Measurements from ENCODE around the gene TRIP13. TPM values are rescaled to one million over a fixed set of nuclear protein-coding genes. Genes with fewer than 3 reads are reported as not detected.

The TRIP13 gene
- total RNA-seq, 1 experiment from 2014 or later: 69.0 TPM

DNA sequence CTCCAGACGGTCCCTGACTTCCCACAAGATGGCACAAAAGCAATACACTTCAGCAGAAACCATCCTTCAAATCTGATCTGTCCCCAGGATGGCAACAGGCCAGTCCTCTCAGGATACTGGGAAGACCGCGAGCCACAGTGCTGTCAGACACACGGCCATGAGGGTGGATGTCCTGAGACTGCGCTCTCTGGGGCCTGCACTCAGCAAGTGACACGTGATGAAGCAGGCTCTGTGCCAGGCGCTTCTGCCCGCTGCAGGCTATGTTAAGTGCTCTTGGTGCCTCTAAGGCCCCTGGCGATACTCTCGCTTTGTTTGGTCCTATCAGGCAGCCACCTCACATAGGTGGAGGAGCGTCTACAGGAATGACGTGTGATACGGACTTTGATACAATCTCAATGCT is 7.2 kb upstream of the TRIP13 start:
- no peak overlapping the region for H3K4me3 ChIP-seq (ENCODE audit: low read length)
- no peaks in the 10 kb centered on the region for H3K27me3 ChIP-seq (ENCODE audit: low read length)
- POLR2A ChIA-PET (ENCODE audit: unreplicated experiment): no interaction called here
- intact Hi-C loops (cut with micrococcal nuclease): no loop called here
- peaks cover 4% of the 10 kb centered on the region for H3K4me1 ChIP-seq (ENCODE audit: insufficient read depth, low read length)
- DNase-seq (no peak), ATAC-seq (no peak)
- H4K20me1 ChIP-seq (ENCODE audit: low read length): peaks cover 32% of the 10 kb centered on the region
- CTCF ChIA-PET: interaction anchor here (0.7 kb wide), 1 partner anchor 15 kb away, joined by 3 read pairs; no protein-coding TSS in a partner anchor
- H3K9me3 ChIP-seq (ENCODE audit: low read length): no peaks in the 10 kb centered on the region
- peaks cover 97% of the 10 kb centered on the region for H3K79me2 ChIP-seq (ENCODE audit: low read length)
- no peak overlapping the region for H3K27ac ChIP-seq (ENCODE audit: low read length)
- H3K36me3 ChIP-seq (ENCODE audit: low read depth, low read length): peaks cover 98% of the 10 kb centered on the region
- TF ChIP-seq, protein P1, sequence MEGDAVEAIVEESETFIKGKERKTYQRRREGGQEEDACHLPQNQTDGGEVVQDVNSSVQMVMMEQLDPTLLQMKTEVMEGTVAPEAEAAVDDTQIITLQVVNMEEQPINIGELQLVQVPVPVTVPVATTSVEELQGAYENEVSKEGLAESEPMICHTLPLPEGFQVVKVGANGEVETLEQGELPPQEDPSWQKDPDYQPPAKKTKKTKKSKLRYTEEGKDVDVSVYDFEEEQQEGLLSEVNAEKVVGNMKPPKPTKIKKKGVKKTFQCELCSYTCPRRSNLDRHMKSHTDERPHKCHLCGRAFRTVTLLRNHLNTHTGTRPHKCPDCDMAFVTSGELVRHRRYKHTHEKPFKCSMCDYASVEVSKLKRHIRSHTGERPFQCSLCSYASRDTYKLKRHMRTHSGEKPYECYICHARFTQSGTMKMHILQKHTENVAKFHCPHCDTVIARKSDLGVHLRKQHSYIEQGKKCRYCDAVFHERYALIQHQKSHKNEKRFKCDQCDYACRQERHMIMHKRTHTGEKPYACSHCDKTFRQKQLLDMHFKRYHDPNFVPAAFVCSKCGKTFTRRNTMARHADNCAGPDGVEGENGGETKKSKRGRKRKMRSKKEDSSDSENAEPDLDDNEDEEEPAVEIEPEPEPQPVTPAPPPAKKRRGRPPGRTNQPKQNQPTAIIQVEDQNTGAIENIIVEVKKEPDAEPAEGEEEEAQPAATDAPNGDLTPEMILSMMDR (conservative IDR thresholded peaks at IDR 0.05; ENCODE audit: low read depth, low read length): no peak
- TF ChIP-seq EZH2phosphoT487 (IDR thresholded peaks at IDR 0.05; ENCODE audit: borderline replicate concordance, low read length) (no peak), EZH2 (IDR thresholded peaks at IDR 0.05; ENCODE audit: low read length, unreplicated experiment) (no peak)
- no TSS peak for BruUV-seq (replicated peaks)
- no peak overlapping the region for H3K9ac ChIP-seq (ENCODE audit: low read length)
- no peak overlapping the region for H3K4me2 ChIP-seq (ENCODE audit: low read length)
- no peaks in the 10 kb centered on the region for H3F3A ChIP-seq (ENCODE audit: low read length, unreplicated experiment)
- no peak overlapping the region for H2AFZ ChIP-seq (ENCODE audit: low read length)
- no peaks in the 10 kb centered on the region for H3K9me2 ChIP-seq (replicated peaks; ENCODE audit: low read length)

DNA sequence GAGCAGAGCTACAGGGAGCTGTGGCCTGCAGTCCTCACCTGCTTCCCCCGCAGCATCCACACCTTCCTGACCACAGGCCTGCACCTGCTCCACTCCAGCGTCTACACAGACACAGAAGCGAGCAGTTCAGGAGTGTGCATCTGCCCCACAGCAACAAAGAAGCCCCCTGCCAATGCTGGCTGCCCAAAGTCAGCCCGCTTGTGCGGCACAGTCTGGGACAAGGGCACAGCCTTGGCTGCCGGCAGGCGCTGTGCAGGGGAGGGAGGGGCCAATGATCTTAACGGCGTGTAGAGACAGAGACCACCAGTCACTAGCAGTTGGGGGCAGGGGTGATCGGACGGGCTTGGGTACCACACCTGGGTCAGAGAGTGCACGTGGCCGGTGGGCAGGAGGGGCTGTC is 6.6 kb upstream of the TRIP13 start:
- ATAC-seq (no peak), DNase-seq (no peak)
- H3K4me2 ChIP-seq (ENCODE audit: low read length): no peak overlapping the region
- no peak overlapping the region for H3K27ac ChIP-seq (ENCODE audit: low read length)
- no peaks in the 10 kb centered on the region for H3K27me3 ChIP-seq (ENCODE audit: low read length)
- H3K9ac ChIP-seq (ENCODE audit: low read length): no peak overlapping the region
- no peaks in the 10 kb centered on the region for H3K9me2 ChIP-seq (replicated peaks; ENCODE audit: low read length)
- H2AFZ ChIP-seq (ENCODE audit: low read length): no peak overlapping the region
- ChIA-PET CTCF (interaction anchor here (0.7 kb wide), 1 partner anchor 15 kb away, joined by 3 read pairs; no protein-coding TSS in a partner anchor), POLR2A (ENCODE audit: unreplicated experiment) (no interaction called here)
- H3K4me1 ChIP-seq (ENCODE audit: insufficient read depth, low read length): peaks cover 9% of the 10 kb centered on the region
- intact Hi-C loops (cut with micrococcal nuclease): no loop called here
- no TSS peak for BruUV-seq (replicated peaks)
- TF ChIP-seq EZH2 (IDR thresholded peaks at IDR 0.05; ENCODE audit: low read length, unreplicated experiment): no peak
- TF ChIP-seq, protein P1 (conservative IDR thresholded peaks at IDR 0.05; ENCODE audit: low read depth, low read length): no peak
- no peak for TF ChIP-seq EZH2phosphoT487 (IDR thresholded peaks at IDR 0.05; ENCODE audit: borderline replicate concordance, low read length)
- no peak overlapping the region for H3K4me3 ChIP-seq (ENCODE audit: low read length)
- H3K36me3 ChIP-seq (ENCODE audit: low read depth, low read length): peaks cover 99% of the 10 kb centered on the region
- H3K9me3 ChIP-seq (ENCODE audit: low read length): no peaks in the 10 kb centered on the region
- H3F3A ChIP-seq (ENCODE audit: low read length, unreplicated experiment): no peaks in the 10 kb centered on the region
- H3K79me2 ChIP-seq (ENCODE audit: low read length): peaks cover 99% of the 10 kb centered on the region
- peaks cover 36% of the 10 kb centered on the region for H4K20me1 ChIP-seq (ENCODE audit: low read length)

DNA sequence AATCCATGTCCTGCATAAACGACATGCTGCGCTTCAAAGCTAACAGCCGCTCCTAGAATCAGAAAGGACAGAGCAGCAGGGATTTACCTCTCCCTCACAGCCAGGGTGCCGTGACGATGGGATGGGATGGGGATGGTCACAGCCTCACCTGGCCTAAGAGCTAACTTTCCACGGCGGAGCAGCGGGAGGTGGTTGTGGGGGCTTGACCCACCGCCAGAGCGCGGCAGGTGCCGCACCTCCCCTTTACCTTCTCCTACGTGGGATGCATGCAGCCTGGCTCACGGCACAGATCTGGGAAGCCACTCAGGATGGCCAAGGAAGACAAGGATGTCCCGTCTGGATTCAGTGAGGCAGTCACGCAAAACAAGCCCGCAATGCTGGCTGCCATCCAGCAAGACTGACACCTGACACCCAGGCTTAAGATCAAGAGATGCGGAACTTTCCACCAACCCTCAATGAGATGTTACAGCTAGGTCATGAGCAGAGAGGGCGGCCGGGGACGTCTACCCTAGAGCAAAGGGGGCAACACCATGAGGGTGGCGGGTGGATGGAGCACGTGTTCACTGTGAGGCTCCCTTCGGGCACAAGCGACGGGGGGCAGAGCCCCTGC is 5.9 kb upstream of the TRIP13 start:
- BruUV-seq (replicated peaks): no TSS peak
- Histone ChIP-seq H3K79me2 (ENCODE audit: low read length) (peaks cover 99% of the 10 kb centered on the region), H3K4me1 (ENCODE audit: insufficient read depth, low read length) (peaks cover 10% of the 10 kb centered on the region), H3K4me3 (ENCODE audit: low read length) (no peak overlapping the region), H2AFZ (ENCODE audit: low read length) (no peak overlapping the region), H3K27me3 (ENCODE audit: low read length) (no peaks in the 10 kb centered on the region), H3K9me3 (ENCODE audit: low read length) (no peaks in the 10 kb centered on the region), H3F3A (ENCODE audit: low read length, unreplicated experiment) (no peaks in the 10 kb centered on the region), H3K9ac (ENCODE audit: low read length) (no peak overlapping the region), H3K9me2 (replicated peaks; ENCODE audit: low read length) (no peaks in the 10 kb centered on the region), H4K20me1 (ENCODE audit: low read length) (peaks cover 36% of the 10 kb centered on the region), H3K27ac (ENCODE audit: low read length) (no peak overlapping the region), H3K36me3 (ENCODE audit: low read depth, low read length) (peaks cover 91% of the 10 kb centered on the region), H3K4me2 (ENCODE audit: low read length) (no peak overlapping the region)
- CTCF ChIA-PET: no interaction called here
- DNase-seq (no peak), ATAC-seq (no peak)
- POLR2A ChIA-PET (ENCODE audit: unreplicated experiment): no interaction called here
- intact Hi-C loops (cut with micrococcal nuclease): no loop called here
- TF ChIP-seq EZH2phosphoT487 (IDR thresholded peaks at IDR 0.05; ENCODE audit: borderline replicate concordance, low read length) (no peak), EZH2 (IDR thresholded peaks at IDR 0.05; ENCODE audit: low read length, unreplicated experiment) (no peak)
- TF ChIP-seq, protein P1 (conservative IDR thresholded peaks at IDR 0.05; ENCODE audit: low read depth, low read length): no peak

All from PC-3 (cell line).